Measurements from ENCODE around the gene OVOL1.

OVOL1 gene

GRCh38 chr11:65793144-65793581, 6.3 kb downstream of the OVOL1 start:
- no peak for DNase-seq

GRCh38 chr11:65793625-65794400, 7.0 kb downstream of the OVOL1 start:
- no peak for DNase-seq

- DNase-seq, result no peak
Observed at GRCh38 chr11:65794570-65795510, 8.0 kb downstream of the OVOL1 start.

- DNase-seq, result no peak
Observed at GRCh38 chr11:65796726-65797601, 10.1 kb downstream of the OVOL1 start.

- DNase-seq, result no peak
Observed at GRCh38 chr11:65797711-65798110, 10.8 kb downstream of the OVOL1 start.

DNA sequence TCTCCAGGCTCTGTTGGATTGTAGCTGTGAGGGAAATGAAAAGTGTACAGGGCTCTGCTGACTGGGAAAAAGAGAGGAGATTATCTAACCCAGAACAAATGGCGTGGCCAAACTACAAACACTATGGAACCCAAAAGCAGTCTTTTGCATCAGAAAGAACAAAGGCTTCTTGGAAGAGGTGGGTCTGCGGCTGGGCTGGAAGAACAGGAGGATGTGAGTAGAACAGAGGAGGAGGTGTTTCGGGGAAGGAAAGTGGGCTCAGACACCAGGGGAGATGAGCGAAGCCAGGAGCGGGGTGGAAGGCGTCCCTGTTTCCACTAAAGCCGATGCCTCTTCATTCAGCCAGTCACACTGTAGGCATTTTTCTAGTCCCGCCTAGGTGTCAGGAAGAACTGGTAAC, 12.0 kb downstream of the OVOL1 start:
- no peak for DNase-seq

DNA sequence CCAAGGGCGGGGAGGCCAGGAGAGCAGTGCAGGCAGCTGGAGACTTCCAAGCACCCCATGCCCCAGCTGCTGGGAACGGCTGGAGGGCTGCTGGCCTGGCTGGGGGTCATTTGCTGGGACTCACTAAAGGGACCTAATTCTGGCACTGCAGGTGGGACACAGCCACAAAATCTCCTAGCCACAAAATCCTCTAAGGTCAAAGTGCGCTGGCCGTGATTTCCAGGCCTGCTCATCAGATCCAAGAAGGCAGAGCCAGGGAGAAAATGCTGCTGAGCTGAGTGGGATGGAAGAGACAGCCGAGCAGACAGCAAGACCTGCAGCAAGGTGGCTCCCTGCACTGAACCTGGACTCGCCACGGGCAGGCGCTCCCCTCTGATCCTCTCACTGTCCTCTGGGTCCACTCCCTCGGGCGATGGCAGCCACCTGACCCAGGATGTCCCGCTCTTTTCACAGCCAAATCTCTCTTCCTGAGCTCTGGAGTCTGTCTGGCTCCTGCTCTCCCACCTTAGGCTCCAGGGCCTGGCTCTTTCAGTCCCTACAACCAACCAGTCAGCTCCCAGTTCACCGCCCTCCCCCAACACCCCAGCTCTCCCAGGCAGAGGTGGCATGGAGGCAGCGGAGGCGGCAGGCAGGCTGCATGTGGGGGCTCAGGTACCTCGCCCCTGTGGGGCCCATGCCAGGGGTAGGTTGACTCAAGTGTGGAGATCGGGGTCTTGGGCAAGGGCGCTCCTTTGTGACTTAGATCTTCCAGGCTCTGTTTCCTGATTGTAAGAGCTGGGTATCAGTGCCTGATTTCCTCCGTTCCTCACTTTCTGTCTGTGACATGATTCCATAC, 14.5 kb downstream of the OVOL1 start:
- DNase-seq, result no peak

DNA sequence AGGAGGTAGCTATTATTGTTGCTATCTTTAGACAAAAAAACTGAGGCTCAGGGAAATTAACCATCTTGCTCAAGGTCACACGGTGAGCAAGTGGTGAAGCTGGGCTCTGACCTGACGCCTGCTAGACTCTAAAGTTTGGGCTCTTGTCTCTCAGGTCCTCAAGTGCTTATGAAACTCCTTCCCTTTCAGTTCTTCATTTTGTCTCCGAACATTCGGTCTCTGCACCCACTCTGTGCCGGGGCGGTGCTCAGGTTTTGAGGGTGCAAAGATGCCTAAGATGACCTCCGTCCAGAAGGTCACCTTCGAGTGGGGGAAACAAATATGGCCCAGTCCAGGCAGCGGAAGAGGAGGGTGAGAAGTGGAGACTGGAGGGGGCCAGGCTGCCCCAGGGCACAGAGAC, 16.0 kb downstream of the OVOL1 start:
- DNase-seq, result no peak

DNA sequence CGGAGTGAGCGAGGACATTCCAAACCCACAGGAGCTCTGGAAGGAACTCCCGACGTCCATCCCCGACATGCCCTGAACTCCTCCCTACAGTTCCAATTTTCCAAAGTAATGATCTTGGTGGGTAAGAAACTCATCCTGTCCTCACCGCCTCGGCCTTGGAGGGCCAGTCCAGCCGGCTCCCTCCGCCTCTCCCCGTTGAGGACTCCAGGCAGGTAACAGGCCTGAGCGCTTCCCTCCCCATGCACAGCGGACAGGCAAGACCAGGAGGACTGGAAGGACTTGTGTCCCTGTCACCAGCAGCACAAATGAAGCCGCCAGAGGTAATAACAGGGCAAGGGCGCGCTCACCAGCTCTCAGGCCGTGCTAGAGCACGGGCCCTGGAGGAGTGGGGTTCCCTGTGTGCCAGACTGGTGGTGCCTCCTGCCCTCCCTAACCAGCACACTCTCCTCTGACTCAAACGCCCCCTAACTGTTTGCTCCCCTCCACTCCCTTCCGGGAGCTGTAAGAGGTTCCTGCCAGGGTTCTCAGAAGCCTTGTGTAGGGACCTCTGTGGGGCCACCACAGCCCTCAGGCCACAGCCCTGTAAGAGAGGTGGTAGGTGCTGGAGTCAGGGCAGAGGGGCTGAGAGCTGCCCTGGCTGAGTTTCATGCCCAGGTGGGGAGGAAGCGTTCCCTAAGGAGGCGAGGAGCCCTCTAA, 17.1 kb downstream of the OVOL1 start:
- no peak for DNase-seq

- no peak for DNase-seq
Observed at GRCh38 chr11:65806979-65807378, 20.1 kb downstream of the OVOL1 start.

DNA sequence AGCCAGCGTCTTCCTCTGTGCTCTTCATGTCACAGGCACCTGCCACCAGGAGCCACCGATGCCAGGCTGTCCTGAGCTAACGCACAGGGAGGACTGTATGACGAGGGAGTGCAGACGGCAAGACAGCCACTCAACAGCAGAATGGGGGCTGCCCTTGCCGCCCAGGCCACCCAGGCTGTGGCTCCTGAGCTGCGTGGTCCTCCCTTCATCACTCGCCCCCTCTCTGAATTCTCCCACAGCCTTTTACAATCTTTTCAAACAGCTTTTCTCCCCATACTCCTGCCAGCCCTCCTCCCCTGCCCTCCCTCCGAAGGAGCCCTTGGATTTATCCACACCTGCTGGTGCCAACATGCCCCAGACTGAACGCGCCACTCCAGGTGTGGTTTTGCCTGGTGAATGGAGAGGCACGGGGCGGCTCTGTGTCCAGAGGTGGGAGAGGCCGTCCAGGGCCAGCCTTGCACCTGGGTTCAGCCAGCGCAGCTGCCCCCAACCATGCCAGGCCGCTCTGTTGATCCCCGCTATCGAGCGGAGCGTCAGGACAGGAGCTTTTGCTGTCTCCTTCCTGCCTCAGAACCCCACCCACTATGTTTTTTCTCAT, 22.0 kb downstream of the OVOL1 start:
- no peak for DNase-seq

DNA sequence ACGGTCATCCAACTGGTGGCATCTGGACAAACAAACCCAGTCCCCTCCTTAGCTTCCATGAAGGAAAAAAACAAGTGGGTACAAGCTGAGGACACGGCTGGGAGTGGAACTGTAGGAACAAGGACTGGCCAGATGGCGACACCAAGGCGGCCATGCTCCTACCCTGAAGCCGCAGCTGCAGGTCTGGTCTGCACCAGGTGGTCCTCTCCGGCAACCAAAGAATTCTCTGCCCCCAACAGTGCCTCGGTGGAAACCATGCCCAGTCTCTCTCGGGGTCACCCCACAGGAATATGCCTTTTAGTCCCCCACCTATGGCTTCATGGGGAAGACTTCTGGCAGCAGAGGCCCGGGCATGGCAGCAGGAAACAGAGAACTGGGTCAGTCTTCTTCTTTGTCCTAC, 22.6 kb downstream of the OVOL1 start:
- DNase-seq, result no peak

DNA sequence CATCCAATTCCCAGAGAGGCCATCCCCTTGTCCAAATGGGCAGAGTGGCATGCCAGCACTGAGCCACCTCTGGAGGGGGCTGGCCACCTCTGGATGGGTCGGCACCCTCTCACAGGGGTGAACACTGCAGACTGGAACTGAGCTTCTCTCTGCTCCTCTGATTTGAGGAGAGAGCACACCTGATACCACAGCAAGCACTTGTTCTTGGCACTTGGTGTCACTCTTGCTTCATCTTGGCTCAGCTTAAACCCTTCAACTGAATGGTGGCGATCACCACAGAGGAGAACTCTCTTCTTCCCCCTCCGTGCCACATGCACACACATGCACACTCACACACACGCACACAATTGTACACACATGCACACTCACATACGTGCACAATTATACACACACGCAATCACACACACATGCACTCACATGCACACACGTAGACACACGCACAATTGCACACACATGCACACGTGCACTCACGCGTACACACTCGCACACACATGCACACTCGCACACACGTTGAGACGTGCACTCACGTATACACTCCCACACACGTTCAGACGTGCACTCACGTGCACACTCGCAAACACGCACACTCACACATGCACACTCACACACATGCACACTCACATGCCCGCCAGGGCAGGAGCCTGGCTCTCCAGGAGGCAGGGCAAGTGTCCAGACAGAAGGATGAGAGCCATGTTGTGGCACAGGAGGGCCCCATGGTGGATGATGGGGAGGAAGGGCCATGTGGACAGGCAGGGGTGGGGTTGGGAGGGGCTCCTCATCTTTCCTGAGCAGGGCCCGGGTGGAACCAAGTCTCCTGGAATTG, 23.4 kb downstream of the OVOL1 start:
- no peak for DNase-seq

DNA sequence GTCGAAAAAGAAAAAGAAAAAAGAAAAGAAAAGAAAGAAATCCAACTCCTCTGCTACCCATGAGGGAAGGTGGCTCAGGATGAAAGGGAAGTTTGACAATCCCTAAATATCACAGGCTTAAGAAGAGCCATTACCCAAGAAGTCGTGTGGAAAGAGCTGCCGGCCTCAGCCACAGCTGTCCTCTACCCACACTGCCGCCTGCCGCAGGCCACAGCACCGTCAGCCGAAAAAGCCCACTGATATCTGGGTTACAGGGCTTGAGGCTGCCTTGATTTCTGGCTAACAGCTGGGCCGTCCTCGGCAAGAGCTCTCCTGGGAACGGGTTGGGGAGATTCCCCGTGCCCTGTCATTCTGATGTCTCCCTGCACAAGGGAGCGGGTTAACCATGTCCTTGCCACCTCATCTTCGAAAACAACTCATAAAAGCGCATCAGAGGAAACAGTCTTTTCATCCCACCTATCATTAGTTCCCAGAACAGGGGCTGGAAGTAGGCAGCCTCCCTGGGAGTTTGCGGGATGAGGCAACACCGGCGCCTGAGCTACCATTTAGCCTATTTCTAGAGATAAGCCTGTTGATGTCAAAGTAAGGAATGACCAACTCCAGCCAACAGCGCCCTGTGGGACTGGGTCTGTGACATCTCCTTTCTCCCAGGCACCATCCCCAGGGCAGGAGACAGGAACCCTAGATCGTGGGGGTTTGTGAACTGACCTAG, 25.1 kb downstream of the OVOL1 start:
- no peak for DNase-seq

DNA sequence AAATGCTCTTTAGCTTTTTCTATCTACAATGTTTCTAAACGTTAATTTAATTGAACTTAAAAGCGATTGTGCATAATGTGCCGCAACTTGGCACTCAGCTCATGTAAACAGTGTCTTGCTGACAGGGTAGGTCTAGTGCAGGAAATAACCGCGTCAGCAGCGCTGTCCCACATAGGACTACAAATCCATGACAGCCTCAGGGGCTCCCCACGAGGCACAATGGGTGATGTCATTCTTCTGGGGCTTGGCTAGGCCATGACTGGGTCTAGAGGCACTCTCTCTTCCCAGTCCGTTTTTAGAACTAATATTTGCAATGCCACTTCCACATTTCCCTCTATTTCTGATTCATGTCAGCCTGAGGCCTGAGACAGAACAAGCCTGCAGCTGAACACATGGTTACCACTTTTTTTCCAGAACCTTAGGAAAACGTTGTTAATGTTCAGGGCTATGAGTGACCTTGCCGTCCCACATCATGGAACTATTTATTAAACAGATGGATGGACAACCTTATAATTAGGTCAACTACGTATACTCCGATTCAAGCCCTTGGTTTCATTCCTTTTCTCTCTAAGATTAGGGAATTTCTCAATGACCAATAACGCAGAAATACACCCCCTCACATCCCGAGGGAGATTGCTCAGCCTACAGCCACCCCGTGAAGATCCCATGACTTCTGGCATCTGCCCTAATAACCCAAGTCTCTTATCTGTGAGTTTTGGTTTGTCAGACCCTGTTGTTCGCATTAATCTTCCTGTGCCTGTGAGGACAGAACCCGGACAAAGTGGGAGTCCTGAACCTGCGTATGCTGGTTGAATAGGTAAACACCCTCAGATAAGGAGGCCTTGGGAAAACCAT, 27.5 kb downstream of the OVOL1 start:
- no peak for DNase-seq

GRCh38 chr11:65814986-65815565, 28.2 kb downstream of the OVOL1 start:
- no peak for DNase-seq

DNA sequence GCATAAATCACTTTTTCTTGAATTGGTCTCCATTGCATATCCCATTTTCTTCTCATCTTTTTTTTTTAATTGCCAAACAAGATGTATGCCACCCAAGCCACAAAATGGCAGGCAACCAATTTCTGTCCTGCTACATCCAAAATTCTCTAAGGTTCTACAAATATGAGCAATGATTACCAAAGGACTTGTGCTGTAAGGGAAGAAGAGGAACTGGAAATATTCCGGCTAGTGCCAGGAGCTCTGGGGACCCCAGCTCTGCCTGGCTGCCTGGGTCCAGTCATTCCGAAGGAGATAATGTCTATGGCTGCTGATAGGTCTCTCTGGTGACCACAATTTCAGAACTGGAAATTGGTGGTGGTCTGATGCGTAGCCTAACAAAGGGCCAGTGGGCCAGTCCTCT, 29.8 kb downstream of the OVOL1 start:
- DNase-seq, result no peak

DNA sequence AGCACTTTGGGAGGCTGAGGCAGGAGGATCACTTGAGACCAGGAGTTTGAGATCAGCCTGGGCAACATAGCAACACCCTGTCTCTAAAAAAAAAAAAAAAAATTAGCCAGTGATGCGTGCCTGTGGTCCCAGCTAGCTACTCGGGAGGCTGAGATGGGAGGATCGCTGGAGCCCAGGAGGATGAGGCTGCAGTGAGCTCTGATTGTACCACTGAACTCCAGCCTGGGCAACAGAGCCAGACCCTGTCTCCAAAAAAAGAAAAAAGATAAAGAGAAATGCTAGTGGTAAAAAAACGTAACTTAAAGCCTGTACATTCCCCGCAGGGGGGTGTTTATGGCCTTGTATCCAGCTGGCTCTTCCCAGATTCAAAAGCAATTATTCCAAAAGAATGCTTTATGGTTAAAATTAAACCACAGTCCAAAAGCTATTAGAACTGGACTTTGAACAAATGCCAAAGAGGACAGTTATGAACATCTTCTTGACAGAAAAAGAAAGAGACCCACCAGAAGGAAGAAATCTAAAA, 30.5 kb downstream of the OVOL1 start:
- no peak for DNase-seq

Measured in activated effector memory CD4-positive, alpha-beta T cell treated with Interleukin-2 at 50 U/mL for 16 hours (primary cell).